GM23248 (cell line): ENCODE measurements around the gene SETBP1.

Experiments
- EZH2 ChIP-seq: fragments of 200-600 bp; sonication (generic); IDR thresholded peaks from 2 replicates; pipeline ENCODE4 v1.6.1; 2018; ENCODE audit warnings: antibody characterized with exemption, mild to moderate bottlenecking; ENCODE audit not compliant: insufficient read depth, poor library complexity, severe bottlenecking
- EZH2phosphoT487 ChIP-seq: fragments of 200-600 bp; sonication (generic); IDR thresholded peaks from 2 replicates; pipeline ENCODE4 v1.6.1; 2018; ENCODE audit warnings: antibody characterized with exemption, moderate library complexity, mild to moderate bottlenecking, low read depth; ENCODE audit not compliant: insufficient read depth

DNA sequence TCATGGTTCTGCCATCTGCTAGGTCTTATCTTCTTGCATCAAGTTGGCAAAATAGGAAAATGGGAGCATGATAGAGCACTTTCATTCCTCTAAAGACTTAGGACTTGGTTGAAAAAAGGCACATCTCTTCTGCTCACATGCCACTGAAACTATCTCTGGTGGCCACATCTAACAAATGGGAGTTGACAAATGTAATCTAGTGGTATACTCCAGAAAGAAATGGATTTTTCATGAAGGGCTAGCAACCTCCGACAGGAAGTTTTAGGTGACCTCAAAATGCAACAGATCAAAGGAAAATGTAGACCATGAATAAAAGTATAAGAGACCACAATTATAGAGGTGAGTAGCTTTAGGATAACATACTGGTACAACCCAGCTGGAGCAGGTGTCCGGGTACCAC is 224.1 kb downstream of the SETBP1 start:
- TF ChIP-seq EZH2 (no peak), EZH2phosphoT487 (no peak)
